MV-4-11 (cell line): ENCODE results near the gene TAF8.
A peak's percentile ranks its signal among the peaks of the same experiment; 100 is the strongest.
"Not testable (repeated sequence)": the region's sequence is repeated elsewhere in the genome, so short reads cannot be mapped to it uniquely, and the experiment has no call there.

Experiments
- DNase-seq: peaks from one replicate; lab custom pipeline; 2025; lab: John Stamatoyannopoulos, UW

The TAF8 gene, protein sequence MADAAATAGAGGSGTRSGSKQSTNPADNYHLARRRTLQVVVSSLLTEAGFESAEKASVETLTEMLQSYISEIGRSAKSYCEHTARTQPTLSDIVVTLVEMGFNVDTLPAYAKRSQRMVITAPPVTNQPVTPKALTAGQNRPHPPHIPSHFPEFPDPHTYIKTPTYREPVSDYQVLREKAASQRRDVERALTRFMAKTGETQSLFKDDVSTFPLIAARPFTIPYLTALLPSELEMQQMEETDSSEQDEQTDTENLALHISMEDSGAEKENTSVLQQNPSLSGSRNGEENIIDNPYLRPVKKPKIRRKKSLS

GRCh38 chr6:42050297-42051267, at the start of gene TAF8:
Gene TAF8, plus strand, starts transcription at chr6:42050524. Its CDS starts 18 bp downstream, at chr6:42050542.
- peak; percentile 87 for DNase-seq

GRCh38 chr6:42001506-42001905, 48.8 kb upstream of the TAF8 start:
- DNase-seq = no peak

DNA sequence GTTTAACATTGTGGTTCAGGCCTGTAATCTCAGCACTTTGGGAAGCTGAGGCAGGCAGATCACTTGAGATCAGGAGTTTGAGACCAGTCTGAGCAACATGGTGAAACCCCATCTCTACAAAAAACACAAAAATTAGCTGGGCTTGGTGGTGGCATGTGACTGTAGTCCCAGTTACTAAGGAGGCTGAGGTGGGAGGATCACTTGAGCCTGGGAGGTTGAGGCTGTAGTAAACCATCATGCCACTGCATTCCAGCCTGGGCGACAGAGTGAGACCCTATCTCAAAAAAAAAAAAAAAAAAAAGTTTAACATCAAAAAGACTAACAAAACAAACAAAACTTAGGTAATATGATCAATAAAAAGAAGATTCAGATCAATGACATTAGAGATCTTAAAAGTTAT, 46.7 kb upstream of the TAF8 start:
- DNase-seq = not testable (repeated sequence)

GRCh38 chr6:42007286-42008137, 42.8 kb upstream of the TAF8 start:
- DNase-seq = no peak

GRCh38 chr6:42008138-42008528, 42.2 kb upstream of the TAF8 start:
- DNase-seq = not testable (repeated sequence)

- no peak for DNase-seq
Observed at GRCh38 chr6:42009844-42010184, 40.5 kb upstream of the TAF8 start.

DNA sequence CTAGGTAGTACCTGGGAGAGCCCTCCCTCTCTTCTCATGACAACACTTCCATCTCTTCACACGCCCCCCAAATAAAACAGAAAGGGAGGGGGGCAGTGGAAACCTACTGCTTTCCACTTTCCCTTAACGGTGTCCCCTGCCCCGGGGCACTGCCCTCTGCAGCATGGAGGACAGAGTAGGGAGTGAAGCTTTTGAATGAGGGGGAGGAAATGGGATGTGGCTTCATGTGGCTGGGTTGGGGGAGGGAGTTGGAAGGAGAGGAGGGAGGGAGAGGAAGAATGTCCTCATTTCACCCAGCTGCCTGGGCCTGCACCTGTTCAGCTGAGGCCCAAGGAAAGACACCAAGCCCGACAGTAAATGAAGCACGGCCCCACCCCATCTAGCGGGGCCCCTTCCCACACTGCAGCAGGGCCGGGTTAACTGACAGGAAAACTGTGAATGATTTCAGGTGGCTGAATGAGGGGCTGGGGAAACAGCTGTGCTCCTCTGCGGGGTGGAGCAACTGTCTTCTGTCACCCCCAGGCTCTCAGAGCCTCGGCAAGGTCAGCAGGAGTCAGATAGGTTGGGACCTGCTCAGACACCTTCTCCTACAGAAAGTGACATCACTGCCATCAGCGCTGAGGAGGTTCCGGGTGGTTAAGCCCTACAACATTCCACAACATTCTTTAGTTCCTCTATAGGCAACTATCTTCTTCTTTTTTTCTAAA, 40.0 kb upstream of the TAF8 start:
- DNase-seq = peak; percentile 61

GRCh38 chr6:42010909-42011308, 39.4 kb upstream of the TAF8 start:
- DNase-seq = no peak

DNA sequence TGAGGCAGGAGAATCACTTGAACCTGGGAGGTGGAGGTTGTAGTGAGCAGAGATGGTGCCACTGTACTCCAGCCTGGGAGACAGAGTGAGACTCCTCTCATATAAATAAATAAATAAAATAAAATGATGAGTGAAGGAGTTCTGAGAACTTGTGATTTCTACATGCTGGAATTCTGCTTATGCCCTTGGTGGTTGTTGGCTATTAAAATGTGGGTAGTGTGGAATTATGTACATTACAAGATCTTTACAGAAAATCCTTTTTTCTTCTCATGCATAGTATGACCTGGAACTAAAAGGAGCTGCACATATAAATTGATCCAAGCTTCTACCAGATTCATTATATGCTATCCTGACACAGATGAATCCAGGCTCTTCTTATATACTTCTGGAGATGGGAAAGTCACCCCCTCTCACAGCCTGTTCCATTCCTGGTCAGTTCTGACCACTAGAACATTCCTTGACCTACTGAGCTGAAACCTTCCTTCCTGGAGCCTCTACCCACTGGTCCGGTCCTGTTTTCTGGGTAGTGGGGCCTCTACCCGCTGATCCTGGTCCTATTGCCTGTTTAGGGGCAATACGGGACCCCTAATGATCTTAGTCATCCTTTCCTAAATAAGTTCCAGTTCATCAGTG, 37.7 kb upstream of the TAF8 start:
- DNase-seq = no peak

DNA sequence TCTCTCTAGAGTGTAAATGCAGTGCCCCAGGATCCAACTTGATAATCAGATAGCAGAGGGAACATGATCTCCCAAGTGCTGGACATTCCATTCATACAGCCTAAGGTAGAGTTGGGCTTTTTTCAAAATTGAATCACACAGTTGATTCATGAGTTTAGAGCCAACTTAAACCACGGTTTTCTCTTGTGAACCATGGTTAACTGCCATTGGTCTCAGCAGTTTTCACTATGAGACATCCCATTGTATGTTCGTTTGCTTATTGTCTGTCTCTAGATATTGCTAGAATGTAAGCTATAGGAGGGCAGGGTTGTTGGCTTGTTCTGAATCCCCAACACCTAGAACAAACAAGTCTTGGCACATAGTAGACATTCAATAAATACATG, 37.2 kb upstream of the TAF8 start:
- DNase-seq = no peak

DNA sequence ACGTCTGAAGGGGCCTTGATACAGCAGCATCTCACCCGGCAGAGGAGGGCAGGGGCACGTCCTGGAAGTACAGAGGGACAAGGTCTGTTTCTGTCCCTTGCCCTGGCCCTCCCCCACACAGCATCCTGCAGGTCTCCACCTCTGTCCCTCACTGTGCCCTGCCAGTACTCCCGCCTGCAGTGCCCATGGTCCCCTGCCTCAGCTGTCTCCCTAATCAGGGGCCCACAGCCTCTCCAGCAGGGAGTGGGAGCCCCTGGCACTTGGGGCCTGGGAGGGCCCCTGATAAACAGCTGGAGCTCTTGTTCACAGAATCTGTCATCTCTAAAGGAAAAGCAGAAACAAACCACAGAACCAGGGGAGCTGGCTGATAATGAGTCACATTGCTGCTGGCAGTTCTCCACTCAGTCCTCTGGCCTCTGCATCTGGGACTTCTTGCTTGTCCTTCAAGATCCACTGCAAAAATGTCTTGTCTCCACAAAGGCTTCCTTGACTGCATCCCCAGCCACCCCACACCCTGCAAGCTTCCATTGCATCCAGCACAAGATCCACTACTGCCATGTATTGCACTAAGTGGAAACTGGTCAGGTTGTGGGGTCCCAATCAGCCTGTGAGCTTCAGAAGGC, 33.2 kb upstream of the TAF8 start:
- DNase-seq = peak; percentile 77

- DNase-seq = no peak
Observed at GRCh38 chr6:42020967-42021366, 29.4 kb upstream of the TAF8 start.

- no peak for DNase-seq
Observed at GRCh38 chr6:42021847-42022754, 28.2 kb upstream of the TAF8 start.

- DNase-seq = no peak
Observed at GRCh38 chr6:42022755-42023384, 27.5 kb upstream of the TAF8 start.

DNA sequence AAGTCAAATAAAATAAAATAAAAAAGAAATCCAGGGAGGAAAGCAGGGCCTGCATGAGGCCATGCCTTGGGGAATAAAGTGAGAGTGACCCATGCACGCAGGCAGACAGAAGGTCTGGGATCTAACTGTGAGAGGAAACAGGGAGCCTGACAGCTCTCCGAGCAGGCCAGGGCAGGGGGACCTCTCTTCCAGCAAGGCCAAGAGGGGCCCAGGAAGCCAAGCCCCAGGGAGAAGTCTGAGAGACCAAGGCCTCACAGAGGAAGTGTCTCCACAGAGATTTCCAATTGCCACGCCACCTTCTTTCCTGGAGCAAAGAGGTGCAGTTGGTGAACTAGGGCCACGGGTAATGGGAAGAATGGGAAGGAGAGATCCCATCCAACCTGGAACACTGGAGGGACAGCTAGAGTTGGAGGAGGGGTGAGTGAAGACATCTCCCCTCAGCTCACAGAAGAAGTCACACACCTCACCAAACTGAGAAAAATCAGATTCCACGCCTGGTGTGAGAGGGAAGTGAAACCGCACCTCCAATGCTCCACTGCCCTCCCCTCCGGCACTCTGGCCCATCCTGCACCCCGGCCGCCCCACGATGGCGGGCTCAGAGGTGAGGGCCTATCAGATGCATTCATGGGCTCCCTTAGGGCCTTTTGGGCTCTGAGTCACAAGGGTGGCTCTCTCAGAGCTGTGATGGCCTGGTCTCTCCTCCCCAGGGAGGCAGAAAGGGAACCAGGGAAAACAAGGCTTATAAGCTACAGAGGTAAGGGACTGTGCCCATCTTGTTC, 25.1 kb upstream of the TAF8 start:
- DNase-seq = peak; percentile 52

DNA sequence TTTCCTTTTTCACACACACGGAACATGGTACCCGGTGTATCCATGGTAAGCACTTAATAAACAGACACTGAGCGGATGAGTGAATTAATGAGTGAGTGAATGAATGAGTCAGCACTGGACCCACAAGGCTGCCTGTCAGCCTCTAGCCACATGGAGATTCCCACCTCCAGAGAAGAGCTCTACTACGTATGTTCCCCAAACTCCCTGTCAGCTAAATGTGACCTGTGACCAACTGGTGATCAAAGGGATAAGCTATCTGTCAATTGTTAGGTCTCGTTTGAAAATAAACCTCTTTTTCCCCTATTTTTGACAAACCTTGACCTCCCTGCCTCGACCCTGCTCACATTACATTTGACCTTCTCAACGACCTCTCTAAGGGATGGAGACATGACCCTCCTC, 24.5 kb upstream of the TAF8 start:
- DNase-seq = no peak

DNA sequence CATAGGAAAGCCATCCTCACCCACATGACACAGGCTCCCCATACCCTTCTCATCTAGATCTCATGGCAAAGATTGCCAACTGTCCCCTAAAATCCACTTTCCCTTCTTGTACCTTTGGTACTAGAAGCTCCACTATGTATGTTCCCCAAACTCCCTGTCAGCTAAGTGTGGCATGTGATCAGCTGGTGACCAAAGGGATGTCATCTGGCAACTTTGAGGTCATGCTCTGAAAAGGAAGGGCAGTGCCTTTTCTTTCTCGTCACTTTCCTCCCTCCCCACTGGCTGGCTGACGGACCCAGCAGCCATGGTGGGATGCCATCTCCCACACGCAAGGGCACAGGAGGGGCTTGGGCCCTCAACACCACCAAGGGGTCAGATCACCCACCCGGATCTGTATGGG, 23.8 kb upstream of the TAF8 start:
- peak; percentile 19 for DNase-seq
